AG04449 (cell line): ENCODE data around the gene TMEM176A.

Experiments
- CTCF ChIA-PET: fragments of 350-600 bp; formaldehyde crosslinking; extraction: SDS; loops from one replicate; lab custom pipeline; 2021; ENCODE audit warnings: antibody characterized with exemption; lab: Yijun Ruan, JAX
- POLR2A ChIA-PET: fragments of 400-600, 350-600 bp; formaldehyde crosslinking; extraction: SDS; loops from one replicate; lab custom pipeline; 2020; ENCODE audit warnings: antibody characterized with exemption, inconsistent platforms; lab: Yijun Ruan, JAX
- DNase-seq: peaks from one replicate; pipeline ENCODE4 v3.0.0-alpha.2; 2010; ENCODE audit warnings: low read depth, low spot score
- H3K4me3 ChIP-seq: 2 replicates; pipeline ENCODE4 v1.5.1; 2011; ENCODE audit warnings: low read depth, mild to moderate bottlenecking, control low read depth, low read length
- CTCF ChIP-seq: IDR thresholded peaks from one replicate; pipeline ENCODE4 v1.5.1; 2011; ENCODE audit warnings: mild to moderate bottlenecking, moderate library complexity, low read length, control low read depth, inconsistent platforms; ENCODE audit not compliant: insufficient read depth; ENCODE audit errors: missing control alignments

The TMEM176A gene, protein sequence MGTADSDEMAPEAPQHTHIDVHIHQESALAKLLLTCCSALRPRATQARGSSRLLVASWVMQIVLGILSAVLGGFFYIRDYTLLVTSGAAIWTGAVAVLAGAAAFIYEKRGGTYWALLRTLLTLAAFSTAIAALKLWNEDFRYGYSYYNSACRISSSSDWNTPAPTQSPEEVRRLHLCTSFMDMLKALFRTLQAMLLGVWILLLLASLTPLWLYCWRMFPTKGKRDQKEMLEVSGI

DNA sequence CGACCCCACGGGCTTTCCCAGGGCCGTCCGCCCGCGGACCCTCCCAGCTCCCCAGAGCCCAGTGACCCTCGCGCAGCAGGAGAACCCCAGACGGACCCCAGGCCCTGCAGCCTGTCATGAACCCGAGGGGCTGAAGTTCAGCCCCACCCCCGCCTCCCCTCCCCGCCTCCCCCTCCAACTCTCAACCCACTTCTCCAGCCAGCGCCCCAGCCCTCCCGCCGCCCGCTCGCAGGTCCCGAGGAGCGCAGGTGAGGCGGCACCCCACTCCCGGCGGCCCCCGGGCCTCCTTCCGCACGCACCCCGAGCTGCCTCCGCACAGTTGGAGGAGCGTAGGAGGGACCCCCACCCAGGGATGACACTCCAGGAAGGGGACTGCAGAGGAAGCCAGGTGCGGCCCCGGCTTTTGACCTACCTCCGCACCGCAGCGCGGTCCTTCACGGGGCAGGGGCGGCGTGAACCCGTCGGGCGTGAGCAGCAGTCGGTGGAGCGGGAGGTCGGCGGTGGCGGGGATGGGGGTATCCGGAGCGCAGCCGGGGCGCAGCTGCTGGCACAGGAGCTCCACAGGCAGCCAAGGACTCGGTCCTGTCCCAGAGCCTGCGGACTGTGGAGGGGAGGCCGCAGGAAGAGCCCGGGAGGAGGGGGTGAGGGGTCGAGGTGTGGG is at the start of gene TMEM176A:
Gene TMEM176A, plus strand, starts transcription at position 189 of the 661 bp plus-strand sequence. CDS start 782 bp downstream, outside the sequence.
- POLR2A ChIA-PET = no interaction called here
- no peak for DNase-seq
- no peak for TF ChIP-seq CTCF
- no peak within 1 kb of the TSS for H3K4me3 ChIP-seq
- CTCF ChIA-PET = no interaction called here

GRCh38 chr7:150751702-150752101 is 48.9 kb upstream of the TMEM176A start:
- ChIA-PET CTCF (no interaction called here), POLR2A (no interaction called here)
- H3K4me3 ChIP-seq = no peak overlapping the region
- no peak for TF ChIP-seq CTCF
- DNase-seq = no peak

GRCh38 chr7:150753239-150753638 is 47.3 kb upstream of the TMEM176A start:
- POLR2A ChIA-PET = no interaction called here
- H3K4me3 ChIP-seq = no peak overlapping the region
- CTCF ChIA-PET = no interaction called here
- DNase-seq = no peak
- TF ChIP-seq CTCF = no peak

DNA sequence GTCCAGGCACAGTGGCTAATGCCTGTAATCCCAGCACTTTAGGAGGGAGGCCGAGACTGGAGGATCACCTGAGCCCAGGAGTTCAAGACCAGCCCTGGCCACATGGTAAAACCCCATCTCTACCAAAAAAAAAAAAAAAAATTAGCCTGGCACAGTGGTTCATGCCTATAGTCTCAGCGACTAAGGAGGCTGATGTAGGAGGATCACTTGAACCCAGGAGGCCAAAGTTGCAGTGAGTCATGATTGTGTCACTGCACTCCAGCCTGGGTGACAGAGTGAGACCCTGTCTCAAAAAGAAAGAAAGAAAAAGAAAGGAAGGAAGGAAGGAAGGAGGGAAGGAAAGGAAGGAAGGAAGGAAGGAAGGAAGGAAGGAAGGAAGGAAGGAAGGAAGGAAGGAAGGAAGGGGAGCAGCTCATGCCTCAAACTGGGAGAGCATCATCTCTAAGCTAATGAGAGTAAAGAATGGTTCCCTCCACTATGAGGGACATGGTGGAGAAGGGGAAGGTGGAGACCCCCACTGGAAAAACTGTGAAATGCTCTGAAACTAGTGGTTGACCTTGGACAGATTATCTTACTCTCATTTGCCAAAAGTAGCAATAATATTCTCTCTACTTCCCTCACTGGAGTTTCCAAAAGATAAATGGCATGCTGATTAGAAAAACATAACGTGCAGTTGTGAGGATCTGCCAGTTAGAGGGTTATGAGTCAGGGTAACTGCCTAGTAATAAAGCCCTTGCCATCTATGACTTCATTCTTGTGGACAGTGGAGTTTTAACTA is 46.6 kb upstream of the TMEM176A start:
- CTCF ChIA-PET = no interaction called here
- no peak for TF ChIP-seq CTCF

GRCh38 chr7:150754951-150755350 is 45.6 kb upstream of the TMEM176A start:
- CTCF ChIA-PET = interaction anchor here (1.3 kb wide), 1 partner anchor 24 kb away, joined by 3 read pairs; no protein-coding TSS in a partner anchor
- TF ChIP-seq CTCF = no peak
- DNase-seq = no peak

More for the DNA sequence above, 46.6 kb upstream of the TMEM176A start:
- no peak overlapping the region for H3K4me3 ChIP-seq
- no peak for DNase-seq
- POLR2A ChIA-PET = no interaction called here

More at GRCh38 chr7:150754951-150755350, 45.6 kb upstream of the TMEM176A start:
- no peak overlapping the region for H3K4me3 ChIP-seq
- POLR2A ChIA-PET = no interaction called here
